Measurements from ENCODE around the gene AOPEP. TPM values are rescaled to one million over a fixed set of nuclear protein-coding genes. Genes with fewer than 3 reads are reported as not detected.

AOPEP gene
- total RNA-seq, 5 donors from 2014 or later (not counting 1 experiment from before 2014, with no cell fraction given), result 10.4 to 14.8 (median 11.3) TPM

DNA sequence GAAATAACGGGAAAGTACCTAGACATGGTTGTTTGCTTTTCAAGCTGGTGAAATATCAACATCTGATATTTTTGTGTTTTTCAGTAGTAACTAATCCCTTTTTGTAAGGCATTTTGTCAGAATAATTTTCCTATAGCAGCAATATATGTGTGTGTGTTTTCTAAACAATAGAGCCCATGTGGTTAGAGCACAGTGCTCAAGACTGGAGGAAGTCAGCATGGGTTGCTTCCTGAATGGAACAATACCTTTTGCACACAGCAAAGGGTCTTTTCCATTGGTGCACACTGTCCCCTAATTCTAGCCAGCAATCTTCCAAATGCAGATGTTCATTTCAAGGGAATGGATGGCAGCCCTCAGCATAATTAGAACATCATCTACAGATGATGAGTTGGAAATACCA lies 270.1 kb downstream of the AOPEP start:
- Mint-ChIP-seq H3K4me1 (no peaks in the 10 kb centered on the region), H3K27ac (no peak overlapping the region), H3K4me3 (no peak overlapping the region), H3K9me3 (no peaks in the 10 kb centered on the region), H3K36me3 (peaks cover 21% of the 10 kb centered on the region), H3K27me3 (peaks cover 26 to 28% of the 10 kb centered on the region in 2 donors)
- Histone ChIP-seq H3K4me3 (ENCODE audit: control insufficient read depth in 1 of 2, extremely low read depth in 1 of 2, low read length in 1 of 2) (no peak overlapping the region), H3K9me3 (no peaks in the 10 kb centered on the region), H3K27me3 (replicated peaks in 1 of 2; ENCODE audit: control insufficient read depth in 2 of 2, extremely low read depth in 1 of 2, insufficient read depth in 2 of 2, low read length in 1 of 2) (peaks cover 0 to 5% of the 10 kb centered on the region in 2 experiments), H3K36me3 (ENCODE audit: control insufficient read depth in 2 of 2, extremely low read depth in 1 of 2, insufficient read depth in 1 of 2, low read length in 1 of 2) (no peaks in the 10 kb centered on the region), H3K4me1 (ENCODE audit: control insufficient read depth in 1 of 2, extremely low read depth in 1 of 2, insufficient read depth in 2 of 2, low read length in 2 of 2) (no peaks in the 10 kb centered on the region), H3K27ac (ENCODE audit: low read length) (no peak overlapping the region)
- ChIA-PET CTCF (no interaction called here), POLR2A (no interaction called here)
- DNase-seq (no peak), ATAC-seq (replicated peaks in 1 of 4) (no peak)
- WGBS (ENCODE audit: insufficient coverage), result no CpG with 5 or more reads among the region's 1 CpG

- no peaks in the 10 kb centered on the region for H3K4me1 ChIP-seq (ENCODE audit: control insufficient read depth in 1 of 2, extremely low read depth in 1 of 2, insufficient read depth in 2 of 2, low read length in 2 of 2)
- ChIA-PET CTCF (no interaction called here), POLR2A (no interaction called here)
- Mint-ChIP-seq H3K27ac (no peak overlapping the region), H3K27me3 (peaks cover 32 to 37% of the 10 kb centered on the region in 2 donors), H3K4me1 (peaks cover 0 to 2% (median 0%) of the 10 kb centered on the region in 3 donors), H3K4me3 (no peak overlapping the region), H3K36me3 (peaks cover 11% of the 10 kb centered on the region), H3K9me3 (no peaks in the 10 kb centered on the region)
- DNase-seq, result no peak
- H3K27me3 ChIP-seq (replicated peaks in 1 of 2; ENCODE audit: control insufficient read depth in 2 of 2, extremely low read depth in 1 of 2, insufficient read depth in 2 of 2, low read length in 1 of 2), result peaks cover 0 to 12% of the 10 kb centered on the region in 2 experiments
- no peak overlapping the region for H3K27ac ChIP-seq (ENCODE audit: low read length)
- ATAC-seq (replicated peaks in 1 of 4), result no peak
- H3K36me3 ChIP-seq (ENCODE audit: control insufficient read depth in 2 of 2, extremely low read depth in 1 of 2, insufficient read depth in 1 of 2, low read length in 1 of 2), result no peaks in the 10 kb centered on the region
- WGBS (ENCODE audit: insufficient coverage), result 100% methylated on average over 1 of the region's 5 CpGs
- H3K9me3 ChIP-seq, result no peaks in the 10 kb centered on the region
- no peak overlapping the region for H3K4me3 ChIP-seq (ENCODE audit: control insufficient read depth in 1 of 2, extremely low read depth in 1 of 2, low read length in 1 of 2)
Measured at GRCh38 chr9:94997727-94998126, 271.2 kb downstream of the AOPEP start.

DNA sequence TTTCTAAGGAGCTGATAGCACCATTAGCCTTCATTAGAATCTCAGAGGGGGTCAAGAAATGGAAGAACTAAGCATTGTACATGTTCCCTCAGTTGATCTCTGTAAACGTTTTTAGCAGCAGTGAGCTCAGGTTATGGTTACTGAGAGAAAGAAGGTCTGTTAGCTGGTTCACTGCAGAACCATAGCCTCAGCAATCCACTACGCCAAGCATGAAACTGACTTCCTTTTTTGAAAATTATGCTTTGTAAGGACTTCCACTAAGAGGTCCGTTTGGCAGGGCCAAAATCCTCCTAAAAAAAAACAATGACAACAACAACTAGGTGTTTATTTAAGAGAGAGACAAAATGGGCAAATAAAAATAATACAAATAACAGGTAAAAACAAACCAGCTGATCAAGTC lies 273.3 kb downstream of the AOPEP start:
- Histone ChIP-seq H3K9me3 (no peaks in the 10 kb centered on the region), H3K36me3 (ENCODE audit: control insufficient read depth in 2 of 2, extremely low read depth in 1 of 2, insufficient read depth in 1 of 2, low read length in 1 of 2) (no peaks in the 10 kb centered on the region), H3K27me3 (replicated peaks in 1 of 2; ENCODE audit: control insufficient read depth in 2 of 2, extremely low read depth in 1 of 2, insufficient read depth in 2 of 2, low read length in 1 of 2) (peaks cover 2 to 22% of the 10 kb centered on the region in 2 experiments), H3K27ac (ENCODE audit: low read length) (no peak overlapping the region), H3K4me1 (ENCODE audit: control insufficient read depth in 1 of 2, extremely low read depth in 1 of 2, insufficient read depth in 2 of 2, low read length in 2 of 2) (peaks cover 5 to 6% of the 10 kb centered on the region in 2 experiments), H3K4me3 (ENCODE audit: control insufficient read depth in 1 of 2, extremely low read depth in 1 of 2, low read length in 1 of 2) (no peak overlapping the region)
- H3K27me3 Mint-ChIP-seq, result peaks cover 42 to 46% of the 10 kb centered on the region in 2 donors
- H3K27ac Mint-ChIP-seq, result no peak overlapping the region
- WGBS (ENCODE audit: insufficient coverage), result 40% methylated on average over 1 of the region's 3 CpGs
- no peak overlapping the region for H3K4me3 Mint-ChIP-seq
- H3K4me1 Mint-ChIP-seq, result peaks cover 0 to 7% (median 6%) of the 10 kb centered on the region in 3 donors
- no peaks in the 10 kb centered on the region for H3K9me3 Mint-ChIP-seq
- ATAC-seq (replicated peaks in 1 of 4), result no peak
- CTCF ChIA-PET, result no interaction called here
- no peak for DNase-seq
- POLR2A ChIA-PET, result no interaction called here
- no peaks in the 10 kb centered on the region for H3K36me3 Mint-ChIP-seq

DNA sequence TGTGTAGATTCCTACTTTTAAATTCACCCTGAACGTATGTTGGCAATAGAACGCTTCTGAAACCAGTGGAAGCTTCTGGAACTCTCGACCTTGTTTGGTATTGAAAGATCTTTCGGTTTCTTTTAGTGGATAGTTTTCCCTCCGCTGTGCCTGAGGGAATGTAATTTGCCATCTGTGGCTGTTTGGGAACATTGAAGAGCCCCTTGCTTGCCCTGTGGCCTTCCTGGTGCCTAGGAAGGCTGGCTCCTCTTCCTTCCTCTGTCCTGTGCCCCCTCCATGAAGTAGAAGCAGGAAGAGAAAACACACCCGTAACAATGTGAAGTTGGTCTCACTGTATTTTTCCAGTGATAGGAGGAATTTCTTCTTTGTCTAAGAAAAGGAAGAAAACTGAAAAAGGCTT lies 274.3 kb downstream of the AOPEP start:
- peaks cover 0 to 7% (median 6%) of the 10 kb centered on the region in 3 donors for H3K4me1 Mint-ChIP-seq
- DNase-seq (no peak), ATAC-seq (replicated peaks in 1 of 4) (no peak)
- no peaks in the 10 kb centered on the region for H3K36me3 ChIP-seq (ENCODE audit: control insufficient read depth in 2 of 2, extremely low read depth in 1 of 2, insufficient read depth in 1 of 2, low read length in 1 of 2)
- WGBS (ENCODE audit: insufficient coverage), result no CpG with 5 or more reads among the region's 6 CpGs
- no peak overlapping the region for H3K4me3 ChIP-seq (ENCODE audit: control insufficient read depth in 1 of 2, extremely low read depth in 1 of 2, low read length in 1 of 2)
- H3K27me3 ChIP-seq (replicated peaks in 1 of 2; ENCODE audit: control insufficient read depth in 2 of 2, extremely low read depth in 1 of 2, insufficient read depth in 2 of 2, low read length in 1 of 2), result peaks cover 2 to 25% of the 10 kb centered on the region in 2 experiments
- H3K4me1 ChIP-seq (ENCODE audit: control insufficient read depth in 1 of 2, extremely low read depth in 1 of 2, insufficient read depth in 2 of 2, low read length in 2 of 2), result peaks cover 5 to 10% of the 10 kb centered on the region in 2 experiments
- no peak overlapping the region for H3K27ac Mint-ChIP-seq
- ChIA-PET POLR2A (no interaction called here), CTCF (no interaction called here)
- H3K9me3 Mint-ChIP-seq, result no peaks in the 10 kb centered on the region
- no peaks in the 10 kb centered on the region for H3K36me3 Mint-ChIP-seq
- no peak overlapping the region for H3K27ac ChIP-seq (ENCODE audit: low read length)
- H3K4me3 Mint-ChIP-seq, result no peak overlapping the region
- H3K27me3 Mint-ChIP-seq, result peaks cover 42 to 46% of the 10 kb centered on the region in 2 donors
- H3K9me3 ChIP-seq, result no peaks in the 10 kb centered on the region

- Histone ChIP-seq H3K9me3 (no peaks in the 10 kb centered on the region), H3K36me3 (ENCODE audit: control insufficient read depth in 2 of 2, extremely low read depth in 1 of 2, insufficient read depth in 1 of 2, low read length in 1 of 2) (no peaks in the 10 kb centered on the region), H3K27ac (ENCODE audit: low read length) (no peak overlapping the region), H3K4me3 (ENCODE audit: control insufficient read depth in 1 of 2, extremely low read depth in 1 of 2, low read length in 1 of 2) (no peak overlapping the region), H3K4me1 (ENCODE audit: control insufficient read depth in 1 of 2, extremely low read depth in 1 of 2, insufficient read depth in 2 of 2, low read length in 2 of 2) (peaks cover 5 to 10% of the 10 kb centered on the region in 2 experiments), H3K27me3 (replicated peaks in 1 of 2; ENCODE audit: control insufficient read depth in 2 of 2, extremely low read depth in 1 of 2, insufficient read depth in 2 of 2, low read length in 1 of 2) (peaks cover 2 to 25% of the 10 kb centered on the region in 2 experiments)
- POLR2A ChIA-PET, result no interaction called here
- CTCF ChIA-PET, result no interaction called here
- Mint-ChIP-seq H3K36me3 (no peaks in the 10 kb centered on the region), H3K27me3 (peaks cover 42 to 46% of the 10 kb centered on the region in 2 donors), H3K4me3 (no peak overlapping the region), H3K4me1 (peaks cover 0 to 7% (median 6%) of the 10 kb centered on the region in 3 donors), H3K27ac (no peak overlapping the region), H3K9me3 (no peaks in the 10 kb centered on the region)
- ATAC-seq (replicated peaks in 1 of 4) (no peak), DNase-seq (no peak)
- 90% methylated on average over 2 of the region's 7 CpGs for WGBS (ENCODE audit: insufficient coverage)
Measured at GRCh38 chr9:95001720-95002119, 275.2 kb downstream of the AOPEP start.

DNA sequence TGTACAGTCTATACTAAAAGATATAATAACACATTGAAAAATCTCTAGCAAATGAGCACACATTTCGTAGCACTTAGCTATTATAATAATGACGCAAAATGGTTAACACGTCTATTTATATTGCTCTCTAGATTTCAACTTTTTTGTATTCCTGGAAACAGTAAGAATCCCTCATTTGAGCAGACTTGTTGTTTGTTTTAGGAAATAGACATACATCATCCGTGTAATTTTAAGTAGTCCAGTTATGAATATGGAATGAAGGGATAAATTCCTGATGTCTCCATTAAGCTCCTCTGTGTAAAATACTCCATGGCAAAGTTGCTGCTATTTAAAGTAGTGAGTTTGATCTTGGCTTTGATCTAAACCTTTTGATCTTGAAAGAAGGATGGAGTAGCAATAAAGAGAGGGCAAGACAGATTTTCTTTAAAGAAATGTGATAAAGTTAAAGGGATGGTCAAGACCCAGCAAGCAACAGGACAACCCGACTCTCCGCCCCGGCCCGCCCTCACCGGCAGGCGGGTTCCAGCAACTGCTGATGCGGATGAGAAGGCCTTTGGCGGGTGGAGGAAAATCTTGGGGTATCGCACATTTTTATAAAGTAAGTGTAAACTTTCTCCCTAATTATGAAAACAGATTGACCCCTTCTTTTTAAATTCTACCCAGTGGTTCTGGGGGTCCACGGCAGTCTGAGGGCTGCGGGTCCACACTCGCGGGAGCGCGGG lies 277.4 kb downstream of the AOPEP start:
- WGBS (ENCODE audit: insufficient coverage), result 0% methylated on average over 7 of the region's 19 CpGs
- Mint-ChIP-seq H3K27me3 (peaks cover 32 to 36% of the 10 kb centered on the region in 2 donors), H3K4me1 (peaks cover 0 to 7% (median 6%) of the 10 kb centered on the region in 3 donors), H3K4me3 (peak overlapping the region; percentile 72 to 79 (median 76)), H3K9me3 (no peaks in the 10 kb centered on the region), H3K27ac (no peak overlapping the region), H3K36me3 (peaks cover 3% of the 10 kb centered on the region)
- Histone ChIP-seq H3K36me3 (ENCODE audit: control insufficient read depth in 2 of 2, extremely low read depth in 1 of 2, insufficient read depth in 1 of 2, low read length in 1 of 2) (no peaks in the 10 kb centered on the region), H3K9me3 (no peaks in the 10 kb centered on the region), H3K27me3 (replicated peaks in 1 of 2; ENCODE audit: control insufficient read depth in 2 of 2, extremely low read depth in 1 of 2, insufficient read depth in 2 of 2, low read length in 1 of 2) (peaks cover 2 to 23% of the 10 kb centered on the region in 2 experiments), H3K27ac (ENCODE audit: low read length) (no peak overlapping the region), H3K4me1 (ENCODE audit: control insufficient read depth in 1 of 2, extremely low read depth in 1 of 2, insufficient read depth in 2 of 2, low read length in 2 of 2) (peaks cover 5 to 10% of the 10 kb centered on the region in 2 experiments), H3K4me3 (ENCODE audit: control insufficient read depth in 1 of 2, extremely low read depth in 1 of 2, low read length in 1 of 2) (peak overlapping the region; percentile 45 to 88)
- DNase-seq (peak in 2 of 35 experiments; percentile 10 to 16), ATAC-seq (replicated peaks in 1 of 4) (no peak)
- POLR2A ChIA-PET, result no interaction called here
- CTCF ChIA-PET, result no interaction called here

All from T-cell (primary cell).